Lower lobe of right lung (tissue), 2 donors: ENCODE results near the gene BLOC1S6. TPM values are rescaled to one million over a fixed set of nuclear protein-coding genes. Genes with fewer than 3 reads are reported as not detected.

Source experiments
- ATAC-seq, 2 donors: fragments of 200-7000 bp; cut with Tn5 transposase; one replicate each; pipeline ENCODE4 v1.9.1; 2020 to 2022; ENCODE audit warnings: mild to moderate bottlenecking in 2 of 2, moderate library complexity in 2 of 2
- DNase-seq: peaks from one replicate; pipeline ENCODE4 v3.0.0-alpha.2; 2020
- H3K27ac ChIP-seq: fragments of 200-600 bp; one replicate; pipeline ENCODE4 v1.8.0; 2022
- H3K27me3 ChIP-seq: fragments of 200-600 bp; one replicate; pipeline ENCODE4 v1.8.0; 2022; ENCODE audit warnings: low read depth
- H3K36me3 ChIP-seq: fragments of 200-600 bp; one replicate; pipeline ENCODE4 v1.8.0; 2022; ENCODE audit warnings: mild to moderate bottlenecking
- H3K4me1 ChIP-seq: fragments of 200-600 bp; one replicate; pipeline ENCODE4 v1.8.0; 2022
- H3K4me3 ChIP-seq: fragments of 200-600 bp; one replicate; pipeline ENCODE4 v1.8.0; 2022; ENCODE audit warnings: mild to moderate bottlenecking
- H3K9me3 ChIP-seq: fragments of 200-600 bp; one replicate; pipeline ENCODE4 v1.8.0; 2022
- intact Hi-C: fragments of 100-400 bp; cut with DNase I; formaldehyde crosslinking; loops from one replicate; pipeline ENCODE4 v1.11.0; 2022
- total RNA-seq: library from RNA; stranded (reverse); fragmentation: NEBNext Ultra II Directional; extraction: Animal tissue kit (Norgen Biotek cat#: 25700); gene quantifications from one replicate; pipeline ENCODE4 v1.2.1, GENCODE V29; 2021
- TF ChIP-seq, protein P1 (sequence below): fragments of 200-600 bp; IDR thresholded peaks from one replicate; pipeline ENCODE4 v1.8.0; 2022; ENCODE audit warnings: antibody characterized with exemption, mild to moderate bottlenecking
- donor health status: DM: no; HTN: yes; CAD: no; lungs with severe emphysema.

Gene BLOC1S6
- total RNA-seq, 1 donor from 2014 or later: 41.0 TPM

DNA sequence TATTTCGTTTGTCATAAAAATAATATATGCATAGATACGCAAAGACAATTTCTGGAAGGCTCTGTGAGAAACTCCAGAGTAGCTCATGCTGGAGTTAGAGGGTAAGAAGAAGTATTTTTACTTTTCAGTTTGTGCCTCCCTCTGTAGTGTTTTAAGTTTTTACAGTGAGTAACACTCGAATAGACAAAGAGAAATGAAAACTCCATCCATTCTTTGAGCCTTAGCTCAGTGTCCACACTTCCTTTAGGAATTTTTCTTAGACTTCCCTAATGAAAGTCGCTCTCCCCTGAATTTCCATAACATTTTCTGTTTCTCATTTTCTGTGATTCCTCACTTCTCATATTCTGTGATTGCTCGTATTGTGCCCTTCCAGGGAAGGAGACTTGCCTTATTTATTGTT is 2.1 kb downstream of the BLOC1S6 start:
- ATAC-seq (no peak), DNase-seq (no peak)
- TF ChIP-seq, protein P1, sequence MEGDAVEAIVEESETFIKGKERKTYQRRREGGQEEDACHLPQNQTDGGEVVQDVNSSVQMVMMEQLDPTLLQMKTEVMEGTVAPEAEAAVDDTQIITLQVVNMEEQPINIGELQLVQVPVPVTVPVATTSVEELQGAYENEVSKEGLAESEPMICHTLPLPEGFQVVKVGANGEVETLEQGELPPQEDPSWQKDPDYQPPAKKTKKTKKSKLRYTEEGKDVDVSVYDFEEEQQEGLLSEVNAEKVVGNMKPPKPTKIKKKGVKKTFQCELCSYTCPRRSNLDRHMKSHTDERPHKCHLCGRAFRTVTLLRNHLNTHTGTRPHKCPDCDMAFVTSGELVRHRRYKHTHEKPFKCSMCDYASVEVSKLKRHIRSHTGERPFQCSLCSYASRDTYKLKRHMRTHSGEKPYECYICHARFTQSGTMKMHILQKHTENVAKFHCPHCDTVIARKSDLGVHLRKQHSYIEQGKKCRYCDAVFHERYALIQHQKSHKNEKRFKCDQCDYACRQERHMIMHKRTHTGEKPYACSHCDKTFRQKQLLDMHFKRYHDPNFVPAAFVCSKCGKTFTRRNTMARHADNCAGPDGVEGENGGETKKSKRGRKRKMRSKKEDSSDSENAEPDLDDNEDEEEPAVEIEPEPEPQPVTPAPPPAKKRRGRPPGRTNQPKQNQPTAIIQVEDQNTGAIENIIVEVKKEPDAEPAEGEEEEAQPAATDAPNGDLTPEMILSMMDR: no peak
- H3K4me1 ChIP-seq: peaks cover 63% of the 10 kb centered on the region
- no peaks in the 10 kb centered on the region for H3K27me3 ChIP-seq
- H3K36me3 ChIP-seq: peaks cover 11% of the 10 kb centered on the region
- no peak overlapping the region for H3K27ac ChIP-seq
- no peaks in the 10 kb centered on the region for H3K9me3 ChIP-seq
- H3K4me3 ChIP-seq: peak overlapping the region; percentile 88
- intact Hi-C loops: no loop called here

DNA sequence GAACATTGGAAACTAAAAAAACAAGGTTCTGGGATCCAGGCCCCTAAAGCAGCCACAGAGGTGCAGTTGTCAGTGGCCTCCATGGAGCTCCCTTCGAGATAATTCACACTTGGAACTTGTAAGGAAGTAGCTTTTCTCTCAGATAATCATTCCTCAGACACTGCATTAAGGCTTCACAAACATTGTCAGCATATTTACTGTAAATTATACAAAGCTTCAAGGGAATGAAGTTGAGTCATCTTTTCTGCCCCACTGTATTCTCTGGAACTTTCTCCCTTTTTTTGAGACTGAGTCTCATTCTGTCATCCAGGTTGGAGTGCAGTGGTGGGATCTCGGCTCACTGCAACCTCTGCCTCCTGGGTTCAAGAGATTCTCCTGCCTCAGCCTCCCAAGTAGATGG is 7.1 kb downstream of the BLOC1S6 start:
- Histone ChIP-seq H3K4me1 (peaks cover 35% of the 10 kb centered on the region), H3K36me3 (peaks cover 35% of the 10 kb centered on the region), H3K27me3 (no peaks in the 10 kb centered on the region), H3K9me3 (no peaks in the 10 kb centered on the region), H3K27ac (no peak overlapping the region), H3K4me3 (no peak overlapping the region)
- no peak for ATAC-seq
- TF ChIP-seq, protein P1: no peak
- no peak for DNase-seq
- intact Hi-C loops: no loop called here

DNA sequence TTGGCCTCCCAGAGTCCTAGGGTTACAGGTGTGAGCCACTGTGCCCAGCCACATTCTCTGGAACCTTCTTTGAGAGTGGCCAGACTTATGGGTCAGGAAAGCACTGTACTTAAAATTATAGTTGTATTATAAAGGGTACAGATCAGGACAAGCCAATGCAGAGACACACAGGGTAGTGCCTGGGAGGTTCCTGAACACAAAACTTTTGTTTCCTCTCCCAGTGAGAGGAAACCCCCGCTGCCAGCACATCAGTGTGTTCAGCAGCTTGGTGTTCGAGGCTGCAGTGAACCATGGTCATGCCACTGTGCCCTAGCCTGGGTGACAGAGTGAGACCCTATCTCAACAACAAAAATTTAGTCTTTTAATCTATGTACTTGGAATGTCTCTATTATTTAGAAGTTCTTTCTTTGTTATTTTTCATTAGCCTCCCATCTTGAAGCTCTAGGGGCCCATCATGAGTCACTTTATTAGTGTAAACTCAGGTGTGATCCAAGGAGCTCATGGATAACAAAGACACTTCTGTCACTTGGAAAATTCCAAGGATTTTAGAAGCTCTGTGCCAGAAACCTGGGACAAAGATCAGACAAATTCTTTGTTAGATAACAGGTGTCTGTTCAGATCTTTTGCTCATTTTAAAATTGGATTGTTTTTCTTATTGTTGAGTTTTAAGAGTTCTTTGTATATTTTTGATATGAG is 7.8 kb downstream of the BLOC1S6 start:
- no peak overlapping the region for H3K4me3 ChIP-seq
- H3K4me1 ChIP-seq: peaks cover 28% of the 10 kb centered on the region
- intact Hi-C loops: no loop called here
- H3K9me3 ChIP-seq: no peaks in the 10 kb centered on the region
- H3K36me3 ChIP-seq: peaks cover 35% of the 10 kb centered on the region
- no peaks in the 10 kb centered on the region for H3K27me3 ChIP-seq
- ATAC-seq (no peak), DNase-seq (no peak)
- H3K27ac ChIP-seq: no peak overlapping the region
- TF ChIP-seq, protein P1: no peak

DNA sequence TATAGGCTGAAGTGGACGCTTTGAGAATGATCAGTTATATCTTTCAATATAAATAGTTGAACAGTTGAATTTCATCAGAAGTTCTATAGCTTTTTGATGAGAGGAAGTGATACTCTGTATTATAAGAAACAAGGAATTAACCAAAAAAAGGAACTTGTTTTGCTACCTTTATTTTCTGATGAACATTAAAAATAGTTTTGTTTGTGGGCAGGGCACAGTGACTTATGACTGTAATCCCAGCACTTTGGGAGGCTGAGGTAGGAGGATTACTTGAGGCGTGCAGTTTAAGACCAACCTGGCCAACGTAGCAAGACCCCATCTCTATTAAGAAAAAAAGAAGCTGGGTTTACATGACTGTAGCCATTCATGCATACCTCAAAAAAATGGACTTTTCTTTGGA is 16.7 kb downstream of the BLOC1S6 start:
- Histone ChIP-seq H3K4me3 (no peak overlapping the region), H3K36me3 (peaks cover 36% of the 10 kb centered on the region), H3K27ac (no peak overlapping the region), H3K4me1 (no peaks in the 10 kb centered on the region), H3K27me3 (no peaks in the 10 kb centered on the region), H3K9me3 (no peaks in the 10 kb centered on the region)
- TF ChIP-seq, protein P1: no peak
- intact Hi-C loops: no loop called here
- ATAC-seq: no peak
- DNase-seq: no peak

DNA sequence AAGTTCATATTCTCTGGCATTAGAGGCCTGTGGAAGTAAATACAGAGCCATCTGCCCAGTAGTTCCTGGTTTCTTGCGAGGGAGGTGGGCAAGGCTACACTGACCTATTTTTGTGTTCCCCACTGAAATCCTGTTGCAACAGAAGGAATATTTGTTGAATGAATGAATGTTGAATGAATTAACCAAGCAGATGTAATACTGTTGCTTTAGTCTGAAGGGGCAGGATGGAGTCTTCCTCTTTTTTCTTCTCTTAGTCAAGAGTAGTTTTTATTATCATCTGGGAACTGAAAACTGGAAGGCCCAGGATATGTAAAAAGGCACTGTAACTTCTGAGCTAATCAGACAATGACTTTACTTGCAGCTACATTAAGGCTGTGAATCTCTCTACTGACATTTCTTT is 17.1 kb downstream of the BLOC1S6 start:
- no peaks in the 10 kb centered on the region for H3K27me3 ChIP-seq
- H3K9me3 ChIP-seq: no peaks in the 10 kb centered on the region
- TF ChIP-seq, protein P1: no peak
- H3K4me1 ChIP-seq: no peaks in the 10 kb centered on the region
- peak; percentile 12 to 17 for ATAC-seq
- no peak overlapping the region for H3K4me3 ChIP-seq
- H3K27ac ChIP-seq: no peak overlapping the region
- DNase-seq: no peak
- intact Hi-C loops: no loop called here
- H3K36me3 ChIP-seq: peaks cover 40% of the 10 kb centered on the region
